Measurements from ENCODE around the gene NELL2.

GRCh38 chr12:44488180-44488579, 387.9 kb downstream of the NELL2 start:
- no peak for TF ChIP-seq POLR2A (IDR thresholded peaks at IDR 0.05)
- TF ChIP-seq CTCF (IDR thresholded peaks at IDR 0.05) = no peak
